ENCODE results near the gene MMP12. TPM values are rescaled to one million over a fixed set of nuclear protein-coding genes. Genes with fewer than 3 reads are reported as not detected.

Gene MMP12
- total RNA-seq, 1 experiment from 2014 or later, result not detected

- Histone ChIP-seq H2BK5ac (ENCODE audit: insufficient read length, low read length) (no peak overlapping the region), H3K27ac (ENCODE audit: insufficient read length, low read depth, low read length) (no peak overlapping the region), H3K4me1 (ENCODE audit: insufficient read depth, low read length) (no peaks in the 10 kb centered on the region), H2BK120ac (ENCODE audit: low read depth, low read length, poor library complexity, severe bottlenecking) (no peak overlapping the region), H3T11ph (ENCODE audit: low read length) (no peak overlapping the region), H3K23me2 (ENCODE audit: insufficient read length, low read depth, low read length, poor library complexity, severe bottlenecking) (no peaks in the 10 kb centered on the region), H3K4ac (ENCODE audit: low read depth, low read length) (no peak overlapping the region), H3K56ac (ENCODE audit: insufficient read length, low read depth, low read length) (no peak overlapping the region), H3K79me2 (ENCODE audit: insufficient read depth, low read length) (no peaks in the 10 kb centered on the region), H3K9ac (ENCODE audit: extremely low read depth, insufficient read length, low read length) (no peak overlapping the region), H2BK20ac (ENCODE audit: low read depth, low read length, poor library complexity, severe bottlenecking) (no peak overlapping the region), H2BK12ac (ENCODE audit: insufficient read length, low read depth, low read length) (no peak overlapping the region), H3K9me3 (ENCODE audit: control insufficient read depth, low read depth, low read length) (no peaks in the 10 kb centered on the region), H3K23ac (ENCODE audit: insufficient read length, low read depth, low read length) (no peak overlapping the region), H3K79me1 (ENCODE audit: insufficient read depth, low read depth, low read length, poor library complexity, severe bottlenecking) (no peaks in the 10 kb centered on the region), H4K8ac (replicated peaks; ENCODE audit: insufficient read length, low read depth, low read length) (no peak overlapping the region), H2AFZ (ENCODE audit: low read length) (no peak overlapping the region), H3K4me2 (ENCODE audit: insufficient read depth, insufficient read length, low read length) (no peak overlapping the region), H4K91ac (ENCODE audit: insufficient read length, low read depth, low read length) (no peak overlapping the region), H2AK5ac (ENCODE audit: insufficient read length, low read length) (no peak overlapping the region), H4K5ac (ENCODE audit: insufficient read length, low read depth, low read length) (no peak overlapping the region), H3K18ac (ENCODE audit: insufficient read length, low read depth, low read length) (no peak overlapping the region), H3K14ac (ENCODE audit: insufficient read depth, low read length) (no peak overlapping the region), H3K27me3 (ENCODE audit: insufficient read depth, low read length) (no peaks in the 10 kb centered on the region), H2BK15ac (ENCODE audit: low read depth, low read length) (no peak overlapping the region), H4K20me1 (ENCODE audit: control insufficient read depth, insufficient read depth, insufficient read length) (no peaks in the 10 kb centered on the region)
- WGBS (ENCODE audit: extremely low coverage, insufficient read length, low lambda C conversion rate), result no CpG with 5 or more reads among the region's 1 CpG
- DNase-seq, result no peak
- H3K9me3 Mint-ChIP-seq, result peaks cover 13 to 17% of the 10 kb centered on the region in 2 experiments; a peak in 4 of 5 replicates
- no peak overlapping the region for H3K4me3 Mint-ChIP-seq
- H3K27ac Mint-ChIP-seq, result no peak overlapping the region
- H3K36me3 Mint-ChIP-seq (ENCODE audit: insufficient read depth in 1 of 3, low read depth in 3 of 3), result peaks cover 0 to 6% (median 4%) of the 10 kb centered on the region in 3 experiments; a peak in 2 of 7 replicates
- peaks cover 4% of the 10 kb centered on the region in 2 experiments for H3K4me1 Mint-ChIP-seq
- H3K27me3 Mint-ChIP-seq (ENCODE audit: low read depth), result no peaks in the 10 kb centered on the region; the same call in 1 of the 2 replicates
- no peak for TF ChIP-seq CTCF (conservative IDR thresholded peaks at IDR 0.05)
Measured at GRCh38 chr11:102813484-102813883, 61.3 kb downstream of the MMP12 start.

Other genes with a start within 250 kb of the MMP12 start
- not detected in 2 replicates for gene MMP20, start 249.7 kb downstream of the MMP12 start, total RNA-seq (2021)
- gene MMP27, start 169.2 kb downstream of the MMP12 start, total RNA-seq (2021), result not detected in 2 replicates
- gene MMP8, start 150.0 kb downstream of the MMP12 start, total RNA-seq (2021), result not detected in 2 replicates
- gene MMP10, start 94.4 kb downstream of the MMP12 start, total RNA-seq (2021), result 0.20 TPM in 1 of 2 replicates, not detected in the other
- gene MMP1, start 76.8 kb downstream of the MMP12 start, total RNA-seq (2021), result not detected in 2 replicates
- gene MMP3, start 31.4 kb downstream of the MMP12 start, total RNA-seq (2021), result not detected in 2 replicates
- not detected in 2 replicates for gene MMP13, start 80.8 kb upstream of the MMP12 start, total RNA-seq (2021)
- 86.7 and 89.3 TPM in 2 replicates for gene DCUN1D5, start 217.2 kb upstream of the MMP12 start, total RNA-seq (2021)
- 10.5 and 13.2 TPM in 2 replicates for gene DYNC2H1, start 234.4 kb upstream of the MMP12 start, total RNA-seq (2021)